IMR-90 (cell line): ENCODE results near the gene SLC25A6. TPM values are rescaled to one million over a fixed set of nuclear protein-coding genes. Genes with fewer than 3 reads are reported as not detected.
"Not testable (repeated sequence)": the region's sequence is repeated elsewhere in the genome, so short reads cannot be mapped to it uniquely, and the experiment has no call there.

Experiments used
- ATAC-seq: fragments of 200-7000 bp; cut with Tn5 transposase; 2 replicates; pipeline ENCODE4 v1.9.1; 2020; ENCODE audit warnings: low read depth, mild to moderate bottlenecking, moderate library complexity
- BruUV-seq: library from RNA; stranded (reverse); fragments of 400-500 nt; replicated peaks from 2 replicates; lab custom pipeline; 2021; lab: Mats Ljungman, UMichigan
- CTCF ChIA-PET: fragments of 300-600 bp; formaldehyde crosslinking; extraction: SDS; loops from one replicate; lab custom pipeline; 2021; ENCODE audit warnings: antibody characterized with exemption; lab: Yijun Ruan, JAX
- POLR2A ChIA-PET: fragments of 300-600 bp; sonication (Branson Sonifier 250); formaldehyde crosslinking; loops from one replicate; lab custom pipeline; 2022; ENCODE audit warnings: antibody characterized with exemption; ENCODE audit not compliant: unreplicated experiment; lab: Charles Lee
- DNase-seq: peaks from one replicate; pipeline ENCODE4 v3.0.0; 2013
- H2AFZ ChIP-seq: replicated peaks from 2 replicates; pipeline ENCODE3; 2013; ENCODE audit warnings: low read length, mild to moderate bottlenecking; ENCODE audit not compliant: poor library complexity
- H2AK5ac ChIP-seq: 2 replicates; pipeline ENCODE4 v1.6.1; 2013; ENCODE audit warnings: low read depth, low read length, inconsistent platforms
- H2AK9ac ChIP-seq: replicated peaks from 2 replicates; pipeline ENCODE3; 2013; ENCODE audit warnings: mild to moderate bottlenecking, low read depth, low read length, moderate library complexity; ENCODE audit not compliant: poor library complexity
- H2BK120ac ChIP-seq: 2 replicates; pipeline ENCODE4 v1.6.1; 2013; ENCODE audit warnings: low read depth, low read length, inconsistent platforms
- H2BK15ac ChIP-seq: 3 replicates; pipeline ENCODE4 v1.6.1; 2013; ENCODE audit warnings: low read depth, low read length, inconsistent platforms
- H2BK20ac ChIP-seq: 2 replicates; pipeline ENCODE4 v1.6.1; 2013; ENCODE audit warnings: low read depth, mild to moderate bottlenecking, inconsistent platforms, low read length, moderate library complexity
- H2BK5ac ChIP-seq: 2 replicates; pipeline ENCODE4 v1.6.1; 2013; ENCODE audit warnings: mild to moderate bottlenecking, low read depth, low read length, inconsistent platforms; ENCODE audit not compliant: poor library complexity, severe bottlenecking
- H3K14ac ChIP-seq: replicated peaks from 2 replicates; pipeline ENCODE4 v1.6.1; 2013; ENCODE audit warnings: low read depth, low read length, inconsistent platforms
- H3K18ac ChIP-seq: 2 replicates; pipeline ENCODE4 v1.6.1; 2013; ENCODE audit warnings: low read depth, low read length, control low read depth
- H3K23ac ChIP-seq: 2 replicates; pipeline ENCODE4 v1.6.1; 2013; ENCODE audit warnings: low read depth, low read length, inconsistent platforms
- H3K27ac ChIP-seq: 2 replicates; pipeline ENCODE4 v1.5.1; 2013; ENCODE audit warnings: mild to moderate bottlenecking, control low read depth, low read length; ENCODE audit not compliant: insufficient read depth
- H3K27me3 ChIP-seq: 2 replicates; pipeline ENCODE4 v1.6.1; 2013; ENCODE audit warnings: low read length; ENCODE audit not compliant: control insufficient read depth, insufficient read depth
- H3K36me3 ChIP-seq: 2 replicates; pipeline ENCODE4 v1.6.1; 2013; ENCODE audit warnings: low read length, mixed read lengths; ENCODE audit not compliant: control insufficient read depth, insufficient read depth
- H3K4ac ChIP-seq: 2 replicates; pipeline ENCODE4 v1.6.1; 2013; ENCODE audit warnings: low read depth, low read length, inconsistent platforms
- H3K4me1 ChIP-seq: 2 replicates; pipeline ENCODE4 v1.6.1; 2013; ENCODE audit warnings: low read length, mixed read lengths; ENCODE audit not compliant: control insufficient read depth, insufficient read depth
- H3K4me2 ChIP-seq: 2 replicates; pipeline ENCODE4 v1.6.1; 2013; ENCODE audit warnings: low read depth, mild to moderate bottlenecking, control low read depth, low read length, moderate library complexity
- H3K4me3 ChIP-seq: 2 replicates; pipeline ENCODE4 v1.5.1; 2013; ENCODE audit warnings: low read depth, mild to moderate bottlenecking, control low read depth, low read length, moderate library complexity; ENCODE audit not compliant: insufficient read depth
- H3K56ac ChIP-seq: 2 replicates; pipeline ENCODE4 v1.6.1; 2013; ENCODE audit warnings: low read length, inconsistent platforms; ENCODE audit not compliant: insufficient read depth; ENCODE audit errors: extremely low read depth
- H3K79me1 ChIP-seq, 2 experiments: 2 replicates each; pipeline ENCODE4 v1.6.1; 2013; ENCODE audit warnings: low read length in 2 of 2, inconsistent platforms in 1 of 2, low read depth in 1 of 2
- H3K9ac ChIP-seq: 2 replicates; pipeline ENCODE4 v1.6.1; 2013; ENCODE audit warnings: low read depth, low read length, control low read depth
- H3K9me1 ChIP-seq: 2 replicates; pipeline ENCODE4 v1.6.1; 2013; ENCODE audit warnings: low read length, inconsistent platforms; ENCODE audit not compliant: insufficient read depth
- H3K9me3 ChIP-seq: 2 replicates; pipeline ENCODE4 v1.6.1; 2013; ENCODE audit warnings: low read length; ENCODE audit not compliant: control insufficient read depth, insufficient read depth
- H4K20me1 ChIP-seq: 2 replicates; pipeline ENCODE4 v1.6.1; 2013; ENCODE audit warnings: low read length, inconsistent platforms; ENCODE audit not compliant: insufficient read depth
- H4K5ac ChIP-seq: 2 replicates; pipeline ENCODE4 v1.6.1; 2013; ENCODE audit warnings: mild to moderate bottlenecking, low read depth, low read length, control low read depth
- H4K8ac ChIP-seq, 2 experiments: 2 replicates each; pipeline ENCODE4 v1.6.1; 2013; ENCODE audit warnings: low read depth in 2 of 2, low read length in 2 of 2, control low read depth in 1 of 2, inconsistent platforms in 1 of 2
- H4K91ac ChIP-seq: 2 replicates; pipeline ENCODE4 v1.6.1; 2013; ENCODE audit warnings: low read depth, low read length, inconsistent platforms; ENCODE audit not compliant: insufficient read depth
- MAFK ChIP-seq: IDR thresholded peaks from 2 replicates; pipeline ENCODE4 v1.6.1; 2012; ENCODE audit warnings: low read depth, low read length, improper control_type of control experiment
- RFX5 ChIP-seq: IDR thresholded peaks from 2 replicates; pipeline ENCODE4 v1.8.0; 2012; ENCODE audit warnings: low read depth, mild to moderate bottlenecking, low read length, moderate library complexity
- WGBS, 2 experiments: methylation state at CpG; one replicate each; pipeline versions ENCODE4 v1.1.5 to v1.1.7; 2013; ENCODE audit warnings: missing lambda C conversion rate in 2 of 2; ENCODE audit not compliant: insufficient read length in 1 of 2; ENCODE audit errors: extremely low coverage in 2 of 2; 5-methylcytosine and 5-hydroxymethylcytosine counted together
- dilution Hi-C: fragments of 300-500 bp; cut with HindIII; formaldehyde crosslinking; loops from one replicate; pipeline ENCODE4 v1.14.3; 2018; ENCODE audit warnings: low sequenced_read_pairs; ENCODE audit not compliant: unreplicated experiment
- in situ Hi-C: fragments of 300-500 bp; cut with MboI; formaldehyde crosslinking; loops from 3 replicates; pipeline ENCODE4 v1.14.3; 2019; ENCODE audit warnings: low sequenced_read_pairs, inconsistent platforms, mixed read lengths
- intact Hi-C: fragments of 100-400 bp; cut with micrococcal nuclease; formaldehyde crosslinking; loops from 2 replicates; pipeline ENCODE4 v1.10.0; 2022
- polyA plus RNA-seq, 3 experiments: library from polyadenylated mRNA; depleted of rRNA; stranded (reverse); fragments of >200 nt; gene quantifications; 2 replicates each; pipeline ENCODE4 v1.2.3, GENCODE V29; 2012; ENCODE audit warnings: low replicate concordance in 1 of 3
- total RNA-seq: library from RNA; depleted of rRNA; stranded (reverse); fragments of >200 nt; gene quantifications from 2 replicates; pipeline ENCODE4 v1.2.3, GENCODE V29; 2012

SLC25A6 gene
- total and polyA plus RNA-seq, 2 of the 4 experiments (the other 2 are of a cell fraction), result 166 to 565 TPM

DNA sequence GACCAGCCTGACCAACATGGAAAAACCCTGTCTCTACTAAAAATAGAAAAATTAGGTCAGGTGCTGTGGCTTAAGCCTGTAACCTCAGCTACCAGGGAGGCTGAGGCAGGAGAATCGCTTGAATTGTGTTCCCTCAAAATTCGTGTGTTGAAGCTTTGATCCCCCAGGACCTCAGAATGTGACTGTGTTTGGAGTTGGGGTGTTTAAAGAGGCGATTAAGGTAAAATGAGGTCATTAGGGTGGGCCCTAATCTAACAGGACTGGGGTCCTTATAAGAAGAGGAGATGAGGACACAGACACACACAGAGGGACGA is 23.6 kb downstream of the SLC25A6 start:
- in situ Hi-C loops, result no loop called here
- no peak overlapping the region for H4K8ac ChIP-seq
- no peak overlapping the region for H2BK5ac ChIP-seq
- no peaks in the 10 kb centered on the region for H3K36me3 ChIP-seq
- 70% methylated on average over 2 of the region's 4 CpGs; no CpG with 5 or more reads in 1 of the 2 experiments for WGBS, 2 experiments
- H3K4me3 ChIP-seq, result no peak overlapping the region
- dilution Hi-C loops, result no loop called here
- no peaks in the 10 kb centered on the region for H4K20me1 ChIP-seq
- TF ChIP-seq MAFK (no peak), RFX5 (no peak)
- H2AK5ac ChIP-seq, result no peak overlapping the region
- no peak overlapping the region for H2BK120ac ChIP-seq
- no peaks in the 10 kb centered on the region for H3K4me1 ChIP-seq
- H3K9me3 ChIP-seq, result no peaks in the 10 kb centered on the region
- no peak overlapping the region for H3K14ac ChIP-seq
- no peak overlapping the region for H2AFZ ChIP-seq
- H3K9me1 ChIP-seq, result no peaks in the 10 kb centered on the region
- ATAC-seq (no peak), DNase-seq (no peak)
- no peak overlapping the region for H3K4ac ChIP-seq
- H3K23ac ChIP-seq, result no peak overlapping the region
- CTCF ChIA-PET, result no interaction called here
- no peak overlapping the region for H4K5ac ChIP-seq
- BruUV-seq, result TSS peak; percentile 38
- no peak overlapping the region for H3K27ac ChIP-seq
- H3K9ac ChIP-seq, result no peak overlapping the region
- no peak overlapping the region for H2BK15ac ChIP-seq
- no peak overlapping the region for H4K91ac ChIP-seq
- H2AK9ac ChIP-seq, result no peak overlapping the region
- no peak overlapping the region for H3K4me2 ChIP-seq
- no peak overlapping the region for H3K18ac ChIP-seq
- intact Hi-C loops, result no loop called here
- POLR2A ChIA-PET, result no interaction called here
- no peak overlapping the region for H2BK20ac ChIP-seq
- H3K56ac ChIP-seq, result no peak overlapping the region
- no peaks in the 10 kb centered on the region for H3K27me3 ChIP-seq
- no peaks in the 10 kb centered on the region for H3K79me1 ChIP-seq

- POLR2A ChIA-PET, BruUV-seq: not testable (repeated sequence)
These were observed 25.6 kb downstream of the SLC25A6 start for GRCh38 chrX:1366363-1366762.

More at GRCh38 chrX:1366363-1366762, 25.6 kb downstream of the SLC25A6 start:
- H4K5ac ChIP-seq, H3K4me3 ChIP-seq, H3K4me2 ChIP-seq, H3K9me3 ChIP-seq, H3K18ac ChIP-seq, H3K36me3 ChIP-seq, H3K27ac ChIP-seq, ATAC-seq, H2AK5ac ChIP-seq, H3K23ac ChIP-seq, dilution Hi-C loops, H3K27me3 ChIP-seq, H2BK15ac ChIP-seq, H3K79me1 ChIP-seq, H2BK20ac ChIP-seq, H3K4me1 ChIP-seq, H3K9ac ChIP-seq, H3K9me1 ChIP-seq, H2BK120ac ChIP-seq, H2AK9ac ChIP-seq, H3K56ac ChIP-seq, in situ Hi-C loops, DNase-seq, H4K8ac ChIP-seq, H4K91ac ChIP-seq, H2BK5ac ChIP-seq, intact Hi-C loops, CTCF ChIA-PET, H3K14ac ChIP-seq, H2AFZ ChIP-seq, H4K20me1 ChIP-seq, H3K4ac ChIP-seq: not testable (repeated sequence)
- no CpG with 5 or more reads among the region's 63 CpGs for WGBS, 2 experiments
